PC-9 (cell line): ENCODE measurements around the gene HSD17B2. TPM values are rescaled to one million over a fixed set of nuclear protein-coding genes. Genes with fewer than 3 reads are reported as not detected.

Experiments used
- BruUV-seq: library from RNA; stranded (reverse); fragments of 400-500 nt; replicated peaks from 2 replicates; lab custom pipeline; 2021; lab: Mats Ljungman, UMichigan
- CTCF ChIA-PET: fragments of 300-600 bp; sonication (Branson Sonifier 250); formaldehyde crosslinking; loops from one replicate; lab custom pipeline; 2022; ENCODE audit warnings: antibody characterized with exemption; lab: Charles Lee
- POLR2A ChIA-PET: fragments of 300-600 bp; sonication (Branson Sonifier 250); formaldehyde crosslinking; loops from one replicate; lab custom pipeline; 2022; ENCODE audit warnings: antibody characterized with exemption; ENCODE audit not compliant: unreplicated experiment; lab: Charles Lee
- DNase-seq, 2 experiments: peaks; one replicate each; pipeline versions ENCODE4 v3.0.0 to v3.0.0-alpha.2; 2015 to 2022; ENCODE audit warnings: mixed read lengths in 1 of 2
- H2AFZ ChIP-seq: fragments of 200-600 bp; sonication (generic); 2 replicates; pipeline ENCODE4 v1.8.1; 2017; ENCODE audit warnings: antibody characterized with exemption
- H3F3A ChIP-seq: fragments of 200-600 bp; sonication (generic); 2 replicates; pipeline ENCODE4 v1.8.1; 2017; ENCODE audit warnings: antibody characterized with exemption, mild to moderate bottlenecking, low read depth; ENCODE audit not compliant: insufficient read depth
- H3K27ac ChIP-seq: fragments of 200-600 bp; sonication (generic); 2 replicates; pipeline ENCODE4 v1.6.1; 2016; ENCODE audit warnings: mixed run types
- H3K27me3 ChIP-seq: fragments of 200-600 bp; sonication (generic); 2 replicates; pipeline ENCODE4 v1.6.1; 2016; ENCODE audit warnings: low read depth, mixed run types; ENCODE audit not compliant: insufficient read depth
- H3K36me3 ChIP-seq: fragments of 200-600 bp; sonication (generic); 2 replicates; pipeline ENCODE4 v1.6.1; 2016; ENCODE audit warnings: low read depth, mixed run types
- H3K4me1 ChIP-seq: fragments of 200-600 bp; sonication (generic); replicated peaks from 2 replicates; pipeline ENCODE4 v1.6.1; 2016; ENCODE audit warnings: mixed run types; ENCODE audit not compliant: insufficient read depth
- H3K4me2 ChIP-seq: fragments of 200-600 bp; sonication (generic); 2 replicates; pipeline ENCODE4 v1.6.1; 2017; ENCODE audit warnings: mixed run types
- H3K4me3 ChIP-seq: fragments of 200-600 bp; sonication (generic); 2 replicates; pipeline ENCODE4 v1.6.1; 2016; ENCODE audit warnings: mixed run types
- H3K79me2 ChIP-seq: fragments of 200-600 bp; sonication (generic); 2 replicates; pipeline ENCODE4 v1.6.1; 2017; ENCODE audit warnings: low read depth, mixed run types
- H3K9me2 ChIP-seq: fragments of 200-600 bp; sonication (generic); 2 replicates; pipeline ENCODE4 v1.8.1; 2017; ENCODE audit warnings: mild to moderate bottlenecking; ENCODE audit not compliant: insufficient read depth
- H3K9me3 ChIP-seq: fragments of 200-600 bp; sonication (generic); 2 replicates; pipeline ENCODE4 v1.8.1; 2016; ENCODE audit warnings: low read depth; ENCODE audit not compliant: insufficient read depth
- H4K20me1 ChIP-seq: fragments of 200-600 bp; sonication (generic); 2 replicates; pipeline ENCODE4 v1.8.1; 2017; ENCODE audit not compliant: insufficient read depth
- CTCF ChIP-seq: fragments of 200-600 bp; sonication (generic); conservative IDR thresholded peaks from 2 replicates; pipeline ENCODE4 v1.6.1; 2017; ENCODE audit warnings: mixed run types, antibody characterized with exemption, mild to moderate bottlenecking, moderate library complexity
- EZH2 ChIP-seq: fragments of 200-600 bp; sonication (generic); IDR thresholded peaks from 2 replicates; pipeline ENCODE4 v1.8.0; 2017; ENCODE audit warnings: antibody characterized with exemption, low read depth
- intact Hi-C: fragments of 100-400 bp; cut with micrococcal nuclease; formaldehyde crosslinking; loops from one replicate; pipeline ENCODE4 v1.10.0; 2022; ENCODE audit not compliant: unreplicated experiment
- total RNA-seq: library from RNA; stranded (reverse); gene quantifications from 2 replicates; pipeline ENCODE4 v1.2.3, GENCODE V29; 2021

HSD17B2 gene
- total RNA-seq, 1 experiment from 2014 or later: not detected

- no peak for DNase-seq
- CTCF ChIA-PET: no interaction called here
- POLR2A ChIA-PET: no interaction called here
- BruUV-seq: no TSS peak
- no peak for TF ChIP-seq CTCF
- no peak for TF ChIP-seq EZH2
- Histone ChIP-seq H3K4me1 (no peaks in the 10 kb centered on the region), H2AFZ (no peak overlapping the region), H3K79me2 (no peaks in the 10 kb centered on the region), H3K36me3 (no peaks in the 10 kb centered on the region), H4K20me1 (no peaks in the 10 kb centered on the region), H3K4me3 (no peak overlapping the region), H3K9me2 (no peaks in the 10 kb centered on the region; the same call in 1 of the 2 replicates), H3K4me2 (no peak overlapping the region), H3K27me3 (peaks cover 47% of the 10 kb centered on the region), H3K27ac (no peak overlapping the region), H3K9me3 (no peaks in the 10 kb centered on the region), H3F3A (no peaks in the 10 kb centered on the region)
- intact Hi-C loops: loop anchor here (5.0 kb wide), 1 partner anchor 49 kb away; no protein-coding TSS in a partner anchor
Observed at GRCh38 chr16:82063456-82064082, 28.5 kb downstream of the HSD17B2 start.

- no peaks in the 10 kb centered on the region for H3K36me3 ChIP-seq
- H4K20me1 ChIP-seq: no peaks in the 10 kb centered on the region
- TF ChIP-seq CTCF (no peak), EZH2 (no peak)
- H3K27me3 ChIP-seq: peaks cover 19% of the 10 kb centered on the region
- ChIA-PET POLR2A (no interaction called here), CTCF (no interaction called here)
- H3K27ac ChIP-seq: no peak overlapping the region
- H3K79me2 ChIP-seq: no peaks in the 10 kb centered on the region
- no peak overlapping the region for H3K4me3 ChIP-seq
- no peaks in the 10 kb centered on the region for H3K9me2 ChIP-seq
- no peaks in the 10 kb centered on the region for H3K4me1 ChIP-seq
- DNase-seq: no peak
- no peaks in the 10 kb centered on the region for H3F3A ChIP-seq
- H2AFZ ChIP-seq: no peak overlapping the region
- intact Hi-C loops: no loop called here
- no peak overlapping the region for H3K4me2 ChIP-seq
- BruUV-seq: no TSS peak
- no peaks in the 10 kb centered on the region for H3K9me3 ChIP-seq
Observed at GRCh38 chr16:82067042-82067803, 32.2 kb downstream of the HSD17B2 start.

- Histone ChIP-seq H3K9me3 (no peaks in the 10 kb centered on the region), H3F3A (no peaks in the 10 kb centered on the region), H3K9me2 (no peaks in the 10 kb centered on the region), H3K4me1 (no peaks in the 10 kb centered on the region), H4K20me1 (no peaks in the 10 kb centered on the region), H3K4me3 (no peak overlapping the region), H3K4me2 (no peak overlapping the region), H3K79me2 (no peaks in the 10 kb centered on the region), H3K27me3 (peaks cover 19% of the 10 kb centered on the region), H3K36me3 (no peaks in the 10 kb centered on the region), H3K27ac (no peak overlapping the region), H2AFZ (no peak overlapping the region)
- ChIA-PET POLR2A (interaction anchor here (0.5 kb wide), 1 partner anchor 97 kb away, joined by 8 read pairs; no protein-coding TSS in a partner anchor), CTCF (no interaction called here)
- BruUV-seq: no TSS peak
- TF ChIP-seq CTCF: no peak
- no peak for TF ChIP-seq EZH2
- intact Hi-C loops: no loop called here
- DNase-seq: no peak
Observed at GRCh38 chr16:82067804-82068325, 32.8 kb downstream of the HSD17B2 start.
